ENCODE data around the gene TAF1A.

TAF1A gene

GRCh38 chr1:222529181-222529580 lies 60.6 kb downstream of the TAF1A start:
- Histone ChIP-seq H3K27ac (replicated peaks) (no peak overlapping the region), H3K4me3 (replicated peaks; ENCODE audit: insufficient read depth, low read length) (no peak overlapping the region), H3K27me3 (ENCODE audit: insufficient read depth, poor library complexity, severe bottlenecking) (no peaks in the 10 kb centered on the region)
- no peak for TF ChIP-seq SPI1 (IDR thresholded peaks at IDR 0.05; ENCODE audit: borderline replicate concordance, low read depth)
- no peak for TF ChIP-seq CTCF (IDR thresholded peaks at IDR 0.05; ENCODE audit: insufficient read depth, low read length)
- TF ChIP-seq REST (IDR thresholded peaks at IDR 0.05; ENCODE audit: insufficient replicate concordance, low read depth), result no peak
- no peak for TF ChIP-seq POLR2AphosphoS5 (IDR thresholded peaks at IDR 0.05; ENCODE audit: low read depth)
- TF ChIP-seq GABPA (IDR thresholded peaks at IDR 0.05; ENCODE audit: low read depth), result no peak
- no peak for DNase-seq (ENCODE audit: low read depth in 1 of 2, low spot score in 1 of 2)

GRCh38 chr1:222525951-222526350 lies 63.8 kb downstream of the TAF1A start:
- Histone ChIP-seq H3K27me3 (ENCODE audit: insufficient read depth, poor library complexity, severe bottlenecking) (no peaks in the 10 kb centered on the region), H3K27ac (replicated peaks) (no peak overlapping the region), H3K4me3 (replicated peaks; ENCODE audit: insufficient read depth, low read length) (no peak overlapping the region)
- DNase-seq (ENCODE audit: low read depth in 1 of 2, low spot score in 1 of 2), result peak in 1 of 2 experiments; percentile 82
- no peak for TF ChIP-seq GABPA (IDR thresholded peaks at IDR 0.05; ENCODE audit: low read depth)
- no peak for TF ChIP-seq CTCF (IDR thresholded peaks at IDR 0.05; ENCODE audit: insufficient read depth, low read length)
- peak; percentile 60; the same call in 1 of the 2 replicates for TF ChIP-seq SPI1 (IDR thresholded peaks at IDR 0.05; ENCODE audit: borderline replicate concordance, low read depth)
- TF ChIP-seq POLR2AphosphoS5 (IDR thresholded peaks at IDR 0.05; ENCODE audit: low read depth), result no peak

GRCh38 chr1:222523852-222524251 lies 65.9 kb downstream of the TAF1A start:
- TF ChIP-seq GABPA (IDR thresholded peaks at IDR 0.05; ENCODE audit: low read depth) (no peak), CTCF (IDR thresholded peaks at IDR 0.05; ENCODE audit: insufficient read depth, low read length) (no peak), POLR2AphosphoS5 (IDR thresholded peaks at IDR 0.05; ENCODE audit: low read depth) (no peak), SPI1 (IDR thresholded peaks at IDR 0.05; ENCODE audit: borderline replicate concordance, low read depth) (no peak), REST (IDR thresholded peaks at IDR 0.05; ENCODE audit: insufficient replicate concordance, low read depth) (no peak)
- H3K27ac ChIP-seq (replicated peaks), result no peak overlapping the region
- no peaks in the 10 kb centered on the region for H3K27me3 ChIP-seq (ENCODE audit: insufficient read depth, poor library complexity, severe bottlenecking)
- DNase-seq (ENCODE audit: low read depth in 1 of 2, low spot score in 1 of 2), result no peak
- no peak overlapping the region for H3K4me3 ChIP-seq (replicated peaks; ENCODE audit: insufficient read depth, low read length)
